ENCODE data around the gene PPP1R9A.
"Not testable (repeated sequence)": the region's sequence is repeated elsewhere in the genome, so short reads cannot be mapped to it uniquely, and the experiment has no call there.

PPP1R9A gene

GRCh38 chr7:94980418-94981142 lies 73.2 kb downstream of the PPP1R9A start:
- no peak for DNase-seq

- DNase-seq: no peak
These were observed 88.5 kb downstream of the PPP1R9A start for GRCh38 chr7:94995921-94996320.

GRCh38 chr7:94996369-94996768 lies 89.0 kb downstream of the PPP1R9A start:
- no peak for DNase-seq

- DNase-seq: no peak
These were observed 90.2 kb downstream of the PPP1R9A start for GRCh38 chr7:94997547-94997946.

- DNase-seq: no peak
These were observed 91.1 kb downstream of the PPP1R9A start for GRCh38 chr7:94998266-94999068.

- DNase-seq: no peak
These were observed 91.6 kb downstream of the PPP1R9A start for GRCh38 chr7:94999069-94999351.

- DNase-seq: not testable (repeated sequence)
These were observed 92.2 kb downstream of the PPP1R9A start for GRCh38 chr7:94999601-95000000.

GRCh38 chr7:95001258-95001657 lies 93.9 kb downstream of the PPP1R9A start:
- DNase-seq: no peak

GRCh38 chr7:95001815-95002561 lies 94.6 kb downstream of the PPP1R9A start:
- DNase-seq: no peak

GRCh38 chr7:95002775-95003174 lies 95.4 kb downstream of the PPP1R9A start:
- DNase-seq: no peak

GRCh38 chr7:95004618-95005247 lies 97.3 kb downstream of the PPP1R9A start:
- DNase-seq: no peak

- no peak for DNase-seq
These were observed 98.6 kb downstream of the PPP1R9A start for GRCh38 chr7:95006010-95006409.

GRCh38 chr7:95008773-95009172 lies 101.4 kb downstream of the PPP1R9A start:
- not testable (repeated sequence) for DNase-seq

- DNase-seq: no peak
These were observed 103.9 kb downstream of the PPP1R9A start for GRCh38 chr7:95011146-95011928.

GRCh38 chr7:95011995-95012394 lies 104.6 kb downstream of the PPP1R9A start:
- DNase-seq: no peak

- no peak for DNase-seq
These were observed 110.6 kb downstream of the PPP1R9A start for GRCh38 chr7:95018021-95018420.

GRCh38 chr7:95026018-95026417 lies 118.6 kb downstream of the PPP1R9A start:
- DNase-seq: no peak

- no peak for DNase-seq
These were observed 119.2 kb downstream of the PPP1R9A start for GRCh38 chr7:95026421-95027072.

- DNase-seq: no peak
These were observed 120.0 kb downstream of the PPP1R9A start for GRCh38 chr7:95027234-95027872.

GRCh38 chr7:95028683-95029082 lies 121.3 kb downstream of the PPP1R9A start:
- DNase-seq: no peak

GRCh38 chr7:95035295-95035694 lies 127.9 kb downstream of the PPP1R9A start:
- DNase-seq: no peak

Data from CD4-positive, alpha-beta T cell treated with Interleukin-6 for 4 hours (primary cell).